Muscle of leg (tissue), 11 donors: ENCODE results near the gene SMARCD1. TPM values are rescaled to one million over a fixed set of nuclear protein-coding genes. Genes with fewer than 3 reads are reported as not detected.
A peak's percentile ranks its signal among the peaks of the same experiment; 100 is the strongest.

Experiments used
- DNase-seq: peaks from one replicate; pipeline ENCODE4 v3.0.0; 2013
- H3K27ac ChIP-seq: one replicate; pipeline ENCODE4 v1.5.1; 2013; ENCODE audit warnings: mild to moderate bottlenecking, low read length, control low read depth
- H3K27me3 ChIP-seq: one replicate; pipeline ENCODE4 v1.6.1; 2013; ENCODE audit warnings: low read length; ENCODE audit not compliant: control insufficient read depth, insufficient read depth
- H3K36me3 ChIP-seq: one replicate; pipeline ENCODE4 v1.6.1; 2013; ENCODE audit warnings: low read length; ENCODE audit not compliant: control insufficient read depth, insufficient read depth
- H3K4me1 ChIP-seq: one replicate; pipeline ENCODE4 v1.6.1; 2013; ENCODE audit warnings: low read length; ENCODE audit not compliant: control insufficient read depth, insufficient read depth
- H3K4me3 ChIP-seq: one replicate; pipeline ENCODE4 v1.5.1; 2013; ENCODE audit warnings: low read length, control low read depth
- H3K9me3 ChIP-seq: replicated peaks from 2 replicates; pipeline ENCODE4 v1.6.1; 2013; ENCODE audit warnings: low read depth, low read length; ENCODE audit not compliant: control insufficient read depth
- WGBS: methylation state at CpG from one replicate; pipeline ENCODE4 v1.1.5; 2013; ENCODE audit warnings: missing lambda C conversion rate; ENCODE audit not compliant: insufficient coverage; 5-methylcytosine and 5-hydroxymethylcytosine counted together
- polyA plus RNA-seq, 8 donors: library from polyadenylated mRNA; unstranded; fragments of 120-200 nt; gene quantifications; one replicate each; pipeline versions ENCODE4 v1.2.1 to v1.2.3, GENCODE V29; 2013; ENCODE audit warnings: inconsistent platforms in 1 of 8, low replicate concordance in 1 of 8; ENCODE audit not compliant: insufficient read length in 8 of 8, insufficient read depth in 1 of 8
- total RNA-seq: library from RNA; stranded (reverse); fragments of 120-200 nt; gene quantifications from one replicate; pipeline ENCODE4 v1.2.4, GENCODE V29; 2013

Gene SMARCD1
- total and polyA plus RNA-seq, 9 donors = 25.1 to 67.0 (median 51.9) TPM

- no peak for DNase-seq
- peaks cover 2% of the 10 kb centered on the region for H3K27me3 ChIP-seq
- H3K27ac ChIP-seq = peak overlapping the region; percentile 74
- H3K4me3 ChIP-seq = peak overlapping the region; percentile 54
- peaks cover 15% of the 10 kb centered on the region for H3K4me1 ChIP-seq
- WGBS = no CpG with 5 or more reads among the region's 5 CpGs
- no peaks in the 10 kb centered on the region for H3K9me3 ChIP-seq
- H3K36me3 ChIP-seq = peaks cover 42% of the 10 kb centered on the region
These were observed 1.0 kb downstream of the SMARCD1 start for GRCh38 chr12:50086148-50086547.

- 84% methylated on average over 8 of the region's 9 CpGs for WGBS
- Histone ChIP-seq H3K36me3 (peaks cover 50% of the 10 kb centered on the region), H3K27ac (no peak overlapping the region)
These were observed 2.0 kb downstream of the SMARCD1 start for GRCh38 chr12:50087151-50087550.

GRCh38 chr12:50087995-50088394 is 2.9 kb downstream of the SMARCD1 start:
- Histone ChIP-seq H3K9me3 (no peaks in the 10 kb centered on the region), H3K36me3 (peaks cover 57% of the 10 kb centered on the region), H3K4me3 (no peak overlapping the region), H3K27me3 (no peaks in the 10 kb centered on the region), H3K27ac (no peak overlapping the region), H3K4me1 (peaks cover 15% of the 10 kb centered on the region)
- DNase-seq = no peak
- WGBS = 77% methylated on average over 2 of the region's 3 CpGs

More at GRCh38 chr12:50087151-50087550, 2.0 kb downstream of the SMARCD1 start:
- no peak for DNase-seq
- no peaks in the 10 kb centered on the region for H3K9me3 ChIP-seq
- no peaks in the 10 kb centered on the region for H3K27me3 ChIP-seq
- no peak overlapping the region for H3K4me3 ChIP-seq
- H3K4me1 ChIP-seq = peaks cover 15% of the 10 kb centered on the region

- WGBS = 67% methylated on average over 1 of the region's 3 CpGs
- peaks cover 15% of the 10 kb centered on the region for H3K4me1 ChIP-seq
- H3K9me3 ChIP-seq = no peaks in the 10 kb centered on the region
- H3K27ac ChIP-seq = no peak overlapping the region
- DNase-seq = peak; percentile 50
- no peaks in the 10 kb centered on the region for H3K27me3 ChIP-seq
- H3K4me3 ChIP-seq = no peak overlapping the region
- peaks cover 64% of the 10 kb centered on the region for H3K36me3 ChIP-seq
These were observed 3.6 kb downstream of the SMARCD1 start for GRCh38 chr12:50088577-50089335.

GRCh38 chr12:50089730-50090129 is 4.6 kb downstream of the SMARCD1 start:
- H3K27ac ChIP-seq = no peak overlapping the region
- peaks cover 9% of the 10 kb centered on the region for H3K4me1 ChIP-seq
- H3K27me3 ChIP-seq = no peaks in the 10 kb centered on the region
- WGBS = no CpG with 5 or more reads among the region's 7 CpGs
- peaks cover 73% of the 10 kb centered on the region for H3K36me3 ChIP-seq
- no peak overlapping the region for H3K4me3 ChIP-seq
- no peaks in the 10 kb centered on the region for H3K9me3 ChIP-seq
- no peak for DNase-seq

- Histone ChIP-seq H3K27ac (no peak overlapping the region), H3K36me3 (peaks cover 80% of the 10 kb centered on the region), H3K4me1 (peaks cover 9% of the 10 kb centered on the region), H3K4me3 (no peak overlapping the region), H3K27me3 (no peaks in the 10 kb centered on the region), H3K9me3 (no peaks in the 10 kb centered on the region)
- no peak for DNase-seq
- WGBS = no CpG with 5 or more reads among the region's 5 CpGs
These were observed 5.2 kb downstream of the SMARCD1 start for GRCh38 chr12:50090391-50090790.

- Histone ChIP-seq H3K9me3 (no peaks in the 10 kb centered on the region), H3K36me3 (peaks cover 83% of the 10 kb centered on the region), H3K27ac (no peak overlapping the region), H3K4me1 (peaks cover 13% of the 10 kb centered on the region), H3K27me3 (no peaks in the 10 kb centered on the region), H3K4me3 (no peak overlapping the region)
- 83% methylated on average over 6 of the region's 6 CpGs for WGBS
- no peak for DNase-seq
These were observed 12.8 kb downstream of the SMARCD1 start for GRCh38 chr12:50097952-50098351.

- DNase-seq = no peak
- Histone ChIP-seq H3K36me3 (peaks cover 70% of the 10 kb centered on the region), H3K27me3 (no peaks in the 10 kb centered on the region), H3K9me3 (no peaks in the 10 kb centered on the region), H3K4me3 (no peak overlapping the region), H3K27ac (no peak overlapping the region), H3K4me1 (peaks cover 28% of the 10 kb centered on the region)
- 74% methylated on average over 3 of the region's 5 CpGs for WGBS
These were observed 14.3 kb downstream of the SMARCD1 start for GRCh38 chr12:50099302-50100008.

- 60% methylated on average over 2 of the region's 3 CpGs for WGBS
- Histone ChIP-seq H3K27me3 (no peaks in the 10 kb centered on the region), H3K4me1 (peaks cover 39% of the 10 kb centered on the region), H3K36me3 (peaks cover 59% of the 10 kb centered on the region), H3K27ac (no peak overlapping the region), H3K4me3 (no peak overlapping the region), H3K9me3 (no peaks in the 10 kb centered on the region)
- DNase-seq = no peak
These were observed 15.4 kb downstream of the SMARCD1 start for GRCh38 chr12:50100561-50100960.

- no peak overlapping the region for H3K27ac ChIP-seq
- no peak overlapping the region for H3K4me3 ChIP-seq
- no peaks in the 10 kb centered on the region for H3K27me3 ChIP-seq
- H3K4me1 ChIP-seq = peaks cover 42% of the 10 kb centered on the region
- WGBS = no CpG with 5 or more reads among the region's 3 CpGs
- DNase-seq = peak; percentile 72
- H3K9me3 ChIP-seq = no peaks in the 10 kb centered on the region
- peaks cover 48% of the 10 kb centered on the region for H3K36me3 ChIP-seq
These were observed 16.5 kb downstream of the SMARCD1 start for GRCh38 chr12:50101663-50102062.
